Progenitor cell of endocrine pancreas (in vitro differentiated cells): ENCODE data around the gene VRK3. TPM values are rescaled to one million over a fixed set of nuclear protein-coding genes. Genes with fewer than 3 reads are reported as not detected.
A peak's percentile ranks its signal among the peaks of the same experiment; 100 is the strongest.

Experiments used
- DNase-seq: peaks from one replicate; pipeline ENCODE4 v3.0.0; 2021; ENCODE audit warnings: low spot score; ENCODE audit not compliant: unreplicated experiment
- H3K27ac Mint-ChIP-seq: 2 replicates; pipeline ENCODE4 v1.8.0; 2021; ENCODE audit warnings: mild to moderate bottlenecking, moderate library complexity, mixed read lengths
- H3K27me3 Mint-ChIP-seq: 2 replicates; pipeline ENCODE4 v1.8.0; 2021; ENCODE audit warnings: mixed read lengths
- H3K36me3 Mint-ChIP-seq: 2 replicates; pipeline ENCODE4 v1.8.0; 2022; ENCODE audit warnings: mixed read lengths; ENCODE audit not compliant: insufficient read depth
- H3K4me1 Mint-ChIP-seq: 2 replicates; pipeline ENCODE4 v1.8.0; 2021; ENCODE audit warnings: low read depth, mixed read lengths
- H3K4me3 Mint-ChIP-seq: 2 replicates; pipeline ENCODE4 v1.8.0; 2021; ENCODE audit warnings: low read depth, mild to moderate bottlenecking, moderate library complexity, mixed read lengths
- H3K9me3 Mint-ChIP-seq: 2 replicates; pipeline ENCODE4 v1.8.0; 2021; ENCODE audit warnings: low read depth, mixed read lengths
- total RNA-seq: library from RNA; stranded (reverse); gene quantifications from 2 replicates; pipeline ENCODE4 v1.2.1, GENCODE V29; 2021
- TF ChIP-seq, protein P1 (sequence below): fragments of 200-600 bp; sonication (generic); IDR thresholded peaks from one replicate; pipeline ENCODE4 v1.5.0; 2021; ENCODE audit warnings: antibody characterized with exemption, mild to moderate bottlenecking; ENCODE audit not compliant: unreplicated experiment

Gene VRK3
- total RNA-seq, 1 donor from 2014 or later: 53.4 TPM

DNA sequence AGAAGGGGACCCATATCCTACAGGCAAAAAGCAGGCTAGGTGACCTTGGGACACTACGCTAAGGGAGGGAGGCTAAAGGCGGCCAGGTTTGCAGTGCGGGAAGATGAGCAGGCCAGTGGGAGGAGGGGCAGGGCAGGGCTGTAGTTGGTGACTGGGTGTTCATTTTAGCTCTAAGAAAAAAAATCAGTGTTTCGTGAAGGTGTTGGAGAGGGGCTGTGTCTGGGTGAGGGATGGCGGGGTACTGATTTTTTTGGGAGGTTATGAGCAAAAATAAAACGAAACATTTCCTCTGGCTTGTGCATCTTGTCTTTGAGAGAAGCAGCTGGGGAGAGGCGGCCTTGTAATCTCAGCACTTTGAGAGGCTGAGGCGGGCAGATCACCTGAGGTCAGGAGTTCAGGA lies 91.5 kb downstream of the VRK3 start:
- no peak overlapping the region for H3K4me3 Mint-ChIP-seq
- H3K27ac Mint-ChIP-seq: no peak overlapping the region
- peaks cover 12% of the 10 kb centered on the region for H3K27me3 Mint-ChIP-seq
- DNase-seq: no peak
- H3K4me1 Mint-ChIP-seq: peaks cover 3% of the 10 kb centered on the region
- TF ChIP-seq, protein P1, sequence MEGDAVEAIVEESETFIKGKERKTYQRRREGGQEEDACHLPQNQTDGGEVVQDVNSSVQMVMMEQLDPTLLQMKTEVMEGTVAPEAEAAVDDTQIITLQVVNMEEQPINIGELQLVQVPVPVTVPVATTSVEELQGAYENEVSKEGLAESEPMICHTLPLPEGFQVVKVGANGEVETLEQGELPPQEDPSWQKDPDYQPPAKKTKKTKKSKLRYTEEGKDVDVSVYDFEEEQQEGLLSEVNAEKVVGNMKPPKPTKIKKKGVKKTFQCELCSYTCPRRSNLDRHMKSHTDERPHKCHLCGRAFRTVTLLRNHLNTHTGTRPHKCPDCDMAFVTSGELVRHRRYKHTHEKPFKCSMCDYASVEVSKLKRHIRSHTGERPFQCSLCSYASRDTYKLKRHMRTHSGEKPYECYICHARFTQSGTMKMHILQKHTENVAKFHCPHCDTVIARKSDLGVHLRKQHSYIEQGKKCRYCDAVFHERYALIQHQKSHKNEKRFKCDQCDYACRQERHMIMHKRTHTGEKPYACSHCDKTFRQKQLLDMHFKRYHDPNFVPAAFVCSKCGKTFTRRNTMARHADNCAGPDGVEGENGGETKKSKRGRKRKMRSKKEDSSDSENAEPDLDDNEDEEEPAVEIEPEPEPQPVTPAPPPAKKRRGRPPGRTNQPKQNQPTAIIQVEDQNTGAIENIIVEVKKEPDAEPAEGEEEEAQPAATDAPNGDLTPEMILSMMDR: no peak
- H3K36me3 Mint-ChIP-seq: peaks cover 3% of the 10 kb centered on the region
- H3K9me3 Mint-ChIP-seq: no peaks in the 10 kb centered on the region

DNA sequence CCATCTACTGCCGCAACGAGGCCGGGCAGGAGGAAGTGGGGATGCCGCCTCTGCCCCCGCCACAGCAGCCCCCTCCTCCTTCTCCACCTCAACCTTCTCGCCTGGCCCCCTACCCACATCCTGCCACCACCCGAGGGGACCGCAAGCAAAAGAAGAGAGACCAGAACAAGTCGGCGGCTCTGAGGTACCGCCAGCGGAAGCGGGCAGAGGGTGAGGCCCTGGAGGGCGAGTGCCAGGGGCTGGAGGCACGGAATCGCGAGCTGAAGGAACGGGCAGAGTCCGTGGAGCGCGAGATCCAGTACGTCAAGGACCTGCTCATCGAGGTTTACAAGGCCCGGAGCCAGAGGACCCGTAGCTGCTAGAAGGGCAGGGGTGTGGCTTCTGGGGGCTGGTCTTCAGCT lies 92.4 kb downstream of the VRK3 start:
- H3K27me3 Mint-ChIP-seq: peaks cover 12% of the 10 kb centered on the region
- peaks cover 3% of the 10 kb centered on the region for H3K36me3 Mint-ChIP-seq
- no peak overlapping the region for H3K27ac Mint-ChIP-seq
- TF ChIP-seq, protein P1: no peak
- no peaks in the 10 kb centered on the region for H3K9me3 Mint-ChIP-seq
- no peak for DNase-seq
- peaks cover 10% of the 10 kb centered on the region for H3K4me1 Mint-ChIP-seq
- H3K4me3 Mint-ChIP-seq: no peak overlapping the region

DNA sequence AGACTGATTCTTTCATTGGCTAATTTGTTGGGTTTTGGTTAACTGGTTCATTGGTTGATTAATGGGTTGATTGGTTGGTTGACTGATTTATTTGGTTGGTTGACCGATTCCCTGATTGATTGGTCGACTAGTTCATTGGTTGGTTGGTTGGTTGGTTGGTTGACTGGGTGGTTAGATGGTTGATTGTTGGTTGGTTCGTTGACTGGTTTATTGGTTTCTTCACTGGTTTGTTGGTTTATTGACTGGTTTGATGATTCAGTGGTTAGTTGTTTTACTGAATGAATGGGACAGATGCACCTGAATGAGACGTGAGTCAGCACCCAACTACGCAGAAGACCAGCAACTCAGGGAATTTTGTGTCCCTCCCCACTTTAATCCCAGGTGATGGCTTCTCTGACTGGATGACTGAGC lies 93.1 kb downstream of the VRK3 start:
- H3K4me3 Mint-ChIP-seq: no peak overlapping the region

DNA sequence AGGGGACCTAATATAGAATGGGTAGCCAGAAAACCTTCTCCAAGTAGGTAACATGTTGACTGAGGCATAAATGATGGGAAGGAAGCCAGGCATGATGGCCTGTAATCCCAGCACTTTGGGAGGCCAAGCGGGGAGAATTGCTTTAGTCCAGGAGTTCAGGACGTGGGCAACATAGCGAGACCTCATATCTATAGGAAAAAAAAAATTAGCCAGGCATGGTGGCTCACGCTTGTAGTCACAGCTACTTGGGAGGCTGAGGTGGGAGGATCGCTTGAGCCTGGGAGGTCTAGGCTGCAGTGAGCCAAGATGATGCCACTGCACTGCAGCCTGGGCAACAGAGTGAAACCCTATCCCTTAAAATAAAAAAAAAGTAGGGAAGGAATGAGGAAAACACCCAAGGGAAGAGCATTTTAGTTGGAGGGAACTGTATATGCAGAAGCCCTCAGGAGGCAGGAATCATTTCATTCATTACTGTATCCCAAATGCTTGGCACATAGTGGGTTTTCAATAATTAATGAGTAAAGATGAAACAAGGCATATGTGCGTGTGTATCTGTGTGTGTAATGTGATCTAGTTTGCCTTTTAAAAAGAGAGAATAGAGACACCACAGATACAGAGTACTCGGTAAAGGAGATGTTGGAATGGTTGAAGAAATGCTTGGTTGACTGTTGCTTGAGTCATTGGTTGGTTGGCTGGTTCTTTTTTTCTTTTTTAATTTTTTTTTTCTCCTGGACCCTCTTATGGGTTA lies 93.7 kb downstream of the VRK3 start:
- H3K36me3 Mint-ChIP-seq: peaks cover 6% of the 10 kb centered on the region
- peaks cover 14% of the 10 kb centered on the region for H3K4me1 Mint-ChIP-seq
- no peak overlapping the region for H3K4me3 Mint-ChIP-seq

More for the DNA sequence above, 93.1 kb downstream of the VRK3 start:
- peaks cover 14% of the 10 kb centered on the region for H3K4me1 Mint-ChIP-seq
- TF ChIP-seq, protein P1: no peak
- peaks cover 9% of the 10 kb centered on the region for H3K27me3 Mint-ChIP-seq
- H3K27ac Mint-ChIP-seq: no peak overlapping the region
- DNase-seq: no peak
- peaks cover 4% of the 10 kb centered on the region for H3K36me3 Mint-ChIP-seq
- H3K9me3 Mint-ChIP-seq: no peaks in the 10 kb centered on the region

DNA sequence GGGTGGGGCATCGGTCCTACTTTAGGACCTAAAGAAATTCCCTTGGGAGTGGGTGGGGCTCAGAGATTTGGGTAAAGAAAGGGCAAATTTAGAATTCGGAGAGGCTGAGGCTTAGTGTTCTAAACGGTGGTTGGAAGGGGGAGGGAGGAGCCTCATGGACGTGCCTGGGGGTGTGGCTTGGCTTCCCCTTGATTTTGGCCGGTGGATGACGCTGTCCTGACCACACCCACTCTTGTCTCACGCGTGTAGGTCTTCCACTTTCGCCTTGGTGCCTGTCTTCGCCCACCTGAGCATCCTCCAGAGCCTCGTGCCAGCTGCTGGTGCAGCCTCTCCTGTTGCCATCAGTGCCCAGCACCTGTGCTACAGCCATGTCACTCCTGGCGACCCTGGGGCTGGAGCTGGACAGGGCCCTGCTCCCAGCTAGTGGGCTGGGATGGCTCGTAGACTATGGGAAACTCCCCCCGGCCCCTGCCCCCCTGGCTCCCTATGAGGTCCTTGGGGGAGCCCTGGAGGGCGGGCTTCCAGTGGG lies 94.6 kb downstream of the VRK3 start:
- peaks cover 14% of the 10 kb centered on the region for H3K4me1 Mint-ChIP-seq
- H3K9me3 Mint-ChIP-seq: no peaks in the 10 kb centered on the region
- peaks cover 8% of the 10 kb centered on the region for H3K36me3 Mint-ChIP-seq
- H3K27ac Mint-ChIP-seq: no peak overlapping the region
- DNase-seq: no peak
- peak overlapping the region; percentile 91 for H3K4me3 Mint-ChIP-seq
- no peaks in the 10 kb centered on the region for H3K27me3 Mint-ChIP-seq
- TF ChIP-seq, protein P1: no peak

More for the DNA sequence above, 93.7 kb downstream of the VRK3 start:
- peaks cover 5% of the 10 kb centered on the region for H3K27me3 Mint-ChIP-seq
- H3K27ac Mint-ChIP-seq: no peak overlapping the region
- TF ChIP-seq, protein P1: no peak
- DNase-seq: no peak
- no peaks in the 10 kb centered on the region for H3K9me3 Mint-ChIP-seq
